OCI-LY7 (cell line): Measurements from ENCODE around the gene MEGF6. TPM values are rescaled to one million over a fixed set of nuclear protein-coding genes. Genes with fewer than 3 reads are reported as not detected.

Source experiments
- BruUV-seq: library from RNA; stranded (reverse); fragments of 400-500 nt; replicated peaks from 2 replicates; lab custom pipeline; 2021; lab: Mats Ljungman, UMichigan
- CTCF ChIA-PET: fragments of 300-600 bp; sonication (Branson Sonifier 250); formaldehyde crosslinking; loops from one replicate; lab custom pipeline; 2022; ENCODE audit warnings: antibody characterized with exemption; ENCODE audit not compliant: unreplicated experiment; lab: Charles Lee
- POLR2A ChIA-PET: fragments of 300-600 bp; sonication (Branson Sonifier 250); formaldehyde crosslinking; loops from one replicate; lab custom pipeline; 2022; ENCODE audit warnings: antibody characterized with exemption; lab: Charles Lee
- DNase-seq: peaks from one replicate; pipeline ENCODE4 v3.0.0-alpha.2; 2015; ENCODE audit warnings: low spot score
- H2AFZ ChIP-seq: fragments of 200-600 bp; sonication (generic), shearing (Covaris generic); 2 replicates; pipeline ENCODE4 v1.6.1; 2014; ENCODE audit warnings: mild to moderate bottlenecking, antibody characterized with exemption, low read length, moderate library complexity
- H3K27ac ChIP-seq: fragments of 200-600 bp; sonication (generic); 2 replicates; pipeline ENCODE4 v1.5.1; 2014; ENCODE audit warnings: mixed run types, low read depth, mild to moderate bottlenecking, moderate library complexity, low read length, inconsistent platforms; ENCODE audit not compliant: poor library complexity, severe bottlenecking
- H3K36me3 ChIP-seq: fragments of 200-600 bp; sonication (generic); 2 replicates; pipeline ENCODE4 v1.6.1; 2014; ENCODE audit warnings: mild to moderate bottlenecking, antibody characterized with exemption, low read length, moderate library complexity, mixed read lengths; ENCODE audit not compliant: insufficient read depth
- H3K4me1 ChIP-seq: fragments of 200-600 bp; sonication (generic); 2 replicates; pipeline ENCODE4 v1.5.1; 2014; ENCODE audit warnings: mild to moderate bottlenecking, low read length; ENCODE audit not compliant: insufficient read depth, poor library complexity, severe bottlenecking
- H3K4me2 ChIP-seq: fragments of 200-600 bp; sonication (generic); 2 replicates; pipeline ENCODE4 v1.6.1; 2014; ENCODE audit warnings: mild to moderate bottlenecking, low read length
- H3K4me3 ChIP-seq: fragments of 200-600 bp; sonication (generic); 2 replicates; pipeline ENCODE4 v1.5.1; 2014; ENCODE audit warnings: mild to moderate bottlenecking, low read depth, low read length; ENCODE audit not compliant: poor library complexity, severe bottlenecking
- H3K79me2 ChIP-seq: fragments of 200-600 bp; sonication (generic); 2 replicates; pipeline ENCODE4 v1.6.1; 2016; ENCODE audit warnings: low read depth, mild to moderate bottlenecking, low read length, moderate library complexity, mixed read lengths; ENCODE audit not compliant: insufficient read depth
- H3K9me2 ChIP-seq: fragments of 200-600 bp; sonication (generic); 2 replicates; pipeline ENCODE4 v1.6.1; 2016; ENCODE audit warnings: mild to moderate bottlenecking, low read length, mixed read lengths; ENCODE audit not compliant: insufficient read depth
- H3K9me3 ChIP-seq: fragments of 200-600 bp; sonication (generic); 2 replicates; pipeline ENCODE4 v1.6.1; 2014; ENCODE audit warnings: mild to moderate bottlenecking, mixed run types, low read length, mixed read lengths
- H4K20me1 ChIP-seq: fragments of 200-600 bp; sonication (generic); 2 replicates; pipeline ENCODE4 v1.6.1; 2014; ENCODE audit warnings: mild to moderate bottlenecking, antibody characterized with exemption, low read length, moderate library complexity, mixed read lengths; ENCODE audit not compliant: insufficient read depth
- CTCF ChIP-seq: fragments of 200-600 bp; sonication (generic); conservative IDR thresholded peaks from 2 replicates; pipeline ENCODE4 v1.5.1; 2014; ENCODE audit warnings: mild to moderate bottlenecking, antibody characterized with exemption, low read length, moderate library complexity, mixed read lengths
- EZH2phosphoT487 ChIP-seq: fragments of 200-600 bp; sonication (generic); IDR thresholded peaks from 2 replicates; pipeline ENCODE4 v1.6.1; 2018; ENCODE audit warnings: low read depth, borderline replicate concordance, mild to moderate bottlenecking, mixed run types, antibody characterized with exemption, low read length, moderate library complexity, mixed read lengths
- intact Hi-C: fragments of 100-400 bp; cut with micrococcal nuclease; formaldehyde crosslinking; loops from one replicate; pipeline ENCODE4 v1.10.0; 2022; ENCODE audit not compliant: unreplicated experiment
- total RNA-seq, 2 experiments: library from RNA; depleted of rRNA in 1 of 2; stranded (reverse); fragments of >200 nt in 1 of 2; shearing (Covaris generic) in 1 of 2; gene quantifications; 2 replicates each; pipeline ENCODE4 v1.2.3, GENCODE V29; 2014 to 2022

Gene MEGF6
- total RNA-seq, 2 experiments from 2014 or later: 0.15 to 0.32 TPM

DNA sequence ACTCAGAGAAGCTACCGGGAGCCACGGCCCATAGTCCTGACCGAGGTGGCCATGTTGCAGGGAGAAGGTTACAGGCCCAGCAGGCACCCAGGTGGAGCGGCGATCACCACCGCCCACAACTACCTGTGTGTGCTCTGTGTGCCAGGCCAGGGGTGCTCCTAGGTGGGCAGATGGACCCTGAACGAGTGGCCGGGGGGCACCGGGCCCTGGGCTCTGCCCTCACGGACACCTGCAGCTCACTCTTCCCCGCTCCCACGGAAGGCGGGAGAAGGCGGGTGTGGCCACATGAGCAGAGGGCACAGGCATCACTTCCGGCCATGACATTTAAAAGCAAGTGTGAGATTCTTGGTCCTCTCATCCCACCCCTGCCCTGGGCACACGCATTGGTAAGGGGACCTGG, 73.9 kb downstream of the MEGF6 start:
- Histone ChIP-seq H3K36me3 (no peaks in the 10 kb centered on the region), H3K27ac (no peak overlapping the region), H3K4me1 (no peaks in the 10 kb centered on the region), H3K4me2 (no peak overlapping the region), H3K9me3 (no peaks in the 10 kb centered on the region), H3K4me3 (no peak overlapping the region), H3K9me2 (no peaks in the 10 kb centered on the region), H2AFZ (no peak overlapping the region), H3K79me2 (no peaks in the 10 kb centered on the region), H4K20me1 (no peaks in the 10 kb centered on the region)
- ChIA-PET POLR2A (no interaction called here), CTCF (no interaction called here)
- intact Hi-C loops: no loop called here
- no peak for DNase-seq
- TF ChIP-seq EZH2phosphoT487: no peak
- TF ChIP-seq CTCF: no peak
- BruUV-seq: no TSS peak

DNA sequence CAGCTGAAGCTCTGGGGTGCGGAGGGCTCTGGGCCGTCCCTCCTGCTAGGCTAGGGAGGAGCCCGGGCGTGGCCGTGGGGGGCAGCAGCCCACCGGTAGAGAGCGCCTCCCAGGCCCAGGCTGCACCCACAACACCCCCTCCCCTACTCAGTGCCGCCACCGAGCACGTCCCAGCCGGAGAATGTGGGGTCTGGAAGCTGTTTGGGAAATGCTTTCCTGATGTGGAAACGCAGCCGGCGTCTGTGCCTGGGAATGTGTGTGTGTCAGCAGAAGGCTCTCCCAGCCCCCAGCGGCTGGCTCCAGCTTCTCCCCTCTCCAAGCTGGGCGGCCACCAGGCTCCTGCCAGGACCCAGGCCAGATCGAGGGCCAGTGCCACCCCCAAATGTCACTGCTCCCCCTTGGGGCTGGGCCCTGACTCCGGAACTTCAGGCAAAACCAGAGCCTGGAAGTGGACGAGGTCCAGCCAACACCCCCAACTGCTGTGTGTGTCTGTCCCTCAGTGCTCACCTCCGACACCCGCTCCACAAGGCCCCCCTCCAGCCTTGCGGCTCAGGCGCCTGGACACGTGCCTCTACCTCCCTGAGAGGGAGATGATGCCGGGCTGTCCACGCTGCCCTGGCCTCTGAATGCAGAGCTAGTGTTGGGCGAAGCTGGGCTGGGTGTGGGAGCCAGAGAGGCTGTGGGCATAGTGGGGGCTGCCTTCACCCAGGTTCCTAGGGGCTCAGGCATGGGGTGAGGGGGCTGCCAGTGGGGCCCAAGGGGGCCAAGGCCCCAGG, 74.7 kb downstream of the MEGF6 start:
- no peak for TF ChIP-seq EZH2phosphoT487
- no peak for TF ChIP-seq CTCF
- POLR2A ChIA-PET: no interaction called here

DNA sequence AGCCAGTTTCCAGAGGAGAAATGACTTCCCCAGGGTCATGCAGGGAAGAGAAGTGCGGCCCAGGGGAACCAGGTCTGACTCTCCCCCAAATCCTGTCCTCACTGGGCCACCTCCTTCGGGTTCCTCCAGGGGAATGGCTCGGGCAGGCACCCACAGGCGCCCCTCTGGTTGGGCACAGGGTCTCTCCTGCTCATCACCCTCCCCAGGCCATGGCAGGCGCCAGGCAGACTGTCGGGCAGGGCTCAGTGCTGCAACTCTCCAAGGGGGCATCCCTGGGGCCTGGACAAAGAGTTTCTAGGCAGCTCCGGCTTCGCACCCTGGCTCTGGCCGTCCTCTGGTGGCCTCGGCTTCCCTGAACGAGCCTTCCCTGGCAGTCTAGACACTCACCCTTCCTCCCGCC, 75.6 kb downstream of the MEGF6 start:
- Histone ChIP-seq H4K20me1 (no peaks in the 10 kb centered on the region), H3K4me2 (no peak overlapping the region), H3K27ac (no peak overlapping the region), H3K9me2 (no peaks in the 10 kb centered on the region), H3K9me3 (no peaks in the 10 kb centered on the region), H3K36me3 (no peaks in the 10 kb centered on the region), H3K4me1 (no peaks in the 10 kb centered on the region), H2AFZ (no peak overlapping the region), H3K79me2 (no peaks in the 10 kb centered on the region), H3K4me3 (no peak overlapping the region)
- BruUV-seq: no TSS peak
- intact Hi-C loops: no loop called here
- ChIA-PET CTCF (no interaction called here), POLR2A (no interaction called here)
- DNase-seq: no peak
- TF ChIP-seq CTCF: no peak
- TF ChIP-seq EZH2phosphoT487: no peak

More for the DNA sequence above, 74.7 kb downstream of the MEGF6 start:
- no peaks in the 10 kb centered on the region for H3K36me3 ChIP-seq
- H4K20me1 ChIP-seq: no peaks in the 10 kb centered on the region
- no peak overlapping the region for H3K4me2 ChIP-seq
- no peaks in the 10 kb centered on the region for H3K79me2 ChIP-seq
- no peaks in the 10 kb centered on the region for H3K9me2 ChIP-seq
- H3K27ac ChIP-seq: no peak overlapping the region
- DNase-seq: no peak
- CTCF ChIA-PET: no interaction called here
- no peak overlapping the region for H2AFZ ChIP-seq
- no peaks in the 10 kb centered on the region for H3K9me3 ChIP-seq
- no TSS peak for BruUV-seq
- intact Hi-C loops: no loop called here
- H3K4me1 ChIP-seq: no peaks in the 10 kb centered on the region
- no peak overlapping the region for H3K4me3 ChIP-seq
